Thyroid gland (tissue), 4 donors: ENCODE data around the gene OTOA.

Experiments
- CTCF ChIP-seq, 6 experiments: fragments of 200-600 bp in 3 of 6; fragments of 450-650 bp in 3 of 6; sonication (generic) in 3 of 6; IDR thresholded peaks; one replicate each; pipeline ENCODE4 v1.5.1; 2016 to 2019; ENCODE audit warnings: antibody characterized with exemption in 6 of 6, mild to moderate bottlenecking in 2 of 6, inconsistent platforms in 1 of 6, moderate library complexity in 1 of 6
- POLR2A ChIP-seq, 2 donors: fragments of 450-650 bp; IDR thresholded peaks; one replicate each; pipeline ENCODE4 v1.6.1; 2017; ENCODE audit warnings: antibody characterized with exemption in 2 of 2, mild to moderate bottlenecking in 2 of 2, moderate library complexity in 1 of 2

- no peak for TF ChIP-seq CTCF (IDR thresholded peaks at IDR 0.05)
- TF ChIP-seq POLR2A (IDR thresholded peaks at IDR 0.05): no peak
Observed at GRCh38 chr16:21644674-21645073, 19.1 kb upstream of the OTOA start.
